GM10248 (cell line): ENCODE measurements around the gene ENO3.
A peak's percentile ranks its signal among the peaks of the same experiment; 100 is the strongest.
"Not testable (repeated sequence)": the region's sequence is repeated elsewhere in the genome, so short reads cannot be mapped to it uniquely, and the experiment has no call there.

Experiments used
- CTCF ChIA-PET: fragments of 300-600 bp; sonication (Branson Sonifier 250); formaldehyde crosslinking; extraction: SDS; loops from one replicate; lab custom pipeline; 2021; ENCODE audit warnings: antibody characterized with exemption; lab: Yijun Ruan, JAX
- POLR2A ChIA-PET: fragments of 350-650 bp; sonication (Branson Sonifier 250); formaldehyde crosslinking; extraction: SDS; loops from one replicate; lab custom pipeline; 2020; ENCODE audit warnings: antibody characterized with exemption; lab: Yijun Ruan, JAX
- DNase-seq: peaks from one replicate; pipeline ENCODE4 v3.0.0; 2012; ENCODE audit errors: extremely low spot score
- TF ChIP-seq, protein P1 (sequence below): IDR thresholded peaks from 2 replicates; pipeline ENCODE4 v1.5.1; 2012; ENCODE audit warnings: mild to moderate bottlenecking, low read depth; ENCODE audit errors: extremely low read depth, missing control alignments, control extremely low read depth

ENO3 gene

DNA sequence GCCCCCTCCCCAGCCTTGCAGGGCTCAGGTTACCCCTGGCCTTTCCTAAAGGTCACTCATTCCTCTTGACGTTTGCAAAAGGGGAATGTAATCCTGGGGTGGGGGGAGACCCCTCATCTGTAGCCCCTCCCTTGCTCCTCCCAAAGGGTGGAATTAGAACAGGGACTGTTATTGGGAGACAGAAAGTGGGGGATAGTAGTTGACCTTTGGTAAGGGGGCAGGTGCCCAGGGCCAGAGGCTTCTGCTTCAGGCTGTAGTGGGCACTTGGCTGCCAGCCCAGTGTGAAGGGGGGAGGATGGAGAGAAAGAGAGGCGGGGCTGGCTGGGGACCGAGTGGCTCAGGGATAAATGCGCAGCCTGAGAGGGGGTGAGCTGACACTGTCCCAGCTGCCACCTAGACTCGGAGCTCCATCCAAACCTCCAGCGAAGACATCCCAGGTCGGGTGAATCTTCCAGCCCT, at the start of gene ENO3:
TSS of gene ENO3 (plus strand) at position 374 of the 459 bp plus-strand sequence. CDS start 711 bp downstream, outside the sequence.
- no peak for DNase-seq
- TF ChIP-seq, protein P1, sequence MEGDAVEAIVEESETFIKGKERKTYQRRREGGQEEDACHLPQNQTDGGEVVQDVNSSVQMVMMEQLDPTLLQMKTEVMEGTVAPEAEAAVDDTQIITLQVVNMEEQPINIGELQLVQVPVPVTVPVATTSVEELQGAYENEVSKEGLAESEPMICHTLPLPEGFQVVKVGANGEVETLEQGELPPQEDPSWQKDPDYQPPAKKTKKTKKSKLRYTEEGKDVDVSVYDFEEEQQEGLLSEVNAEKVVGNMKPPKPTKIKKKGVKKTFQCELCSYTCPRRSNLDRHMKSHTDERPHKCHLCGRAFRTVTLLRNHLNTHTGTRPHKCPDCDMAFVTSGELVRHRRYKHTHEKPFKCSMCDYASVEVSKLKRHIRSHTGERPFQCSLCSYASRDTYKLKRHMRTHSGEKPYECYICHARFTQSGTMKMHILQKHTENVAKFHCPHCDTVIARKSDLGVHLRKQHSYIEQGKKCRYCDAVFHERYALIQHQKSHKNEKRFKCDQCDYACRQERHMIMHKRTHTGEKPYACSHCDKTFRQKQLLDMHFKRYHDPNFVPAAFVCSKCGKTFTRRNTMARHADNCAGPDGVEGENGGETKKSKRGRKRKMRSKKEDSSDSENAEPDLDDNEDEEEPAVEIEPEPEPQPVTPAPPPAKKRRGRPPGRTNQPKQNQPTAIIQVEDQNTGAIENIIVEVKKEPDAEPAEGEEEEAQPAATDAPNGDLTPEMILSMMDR: no peak
- POLR2A ChIA-PET: interaction anchor here (4.4 kb wide), 1 partner anchor 16 kb away, joined by 34 read pairs; the partner anchor contains the start of gene SPAG7
- CTCF ChIA-PET: interaction anchor here (2.0 to 3.8 kb wide), 4 partner anchors 11 to 112 kb away, joined by 5 to 12 read pairs (median 12); partner anchors contain the start of gene CAMTA2

DNA sequence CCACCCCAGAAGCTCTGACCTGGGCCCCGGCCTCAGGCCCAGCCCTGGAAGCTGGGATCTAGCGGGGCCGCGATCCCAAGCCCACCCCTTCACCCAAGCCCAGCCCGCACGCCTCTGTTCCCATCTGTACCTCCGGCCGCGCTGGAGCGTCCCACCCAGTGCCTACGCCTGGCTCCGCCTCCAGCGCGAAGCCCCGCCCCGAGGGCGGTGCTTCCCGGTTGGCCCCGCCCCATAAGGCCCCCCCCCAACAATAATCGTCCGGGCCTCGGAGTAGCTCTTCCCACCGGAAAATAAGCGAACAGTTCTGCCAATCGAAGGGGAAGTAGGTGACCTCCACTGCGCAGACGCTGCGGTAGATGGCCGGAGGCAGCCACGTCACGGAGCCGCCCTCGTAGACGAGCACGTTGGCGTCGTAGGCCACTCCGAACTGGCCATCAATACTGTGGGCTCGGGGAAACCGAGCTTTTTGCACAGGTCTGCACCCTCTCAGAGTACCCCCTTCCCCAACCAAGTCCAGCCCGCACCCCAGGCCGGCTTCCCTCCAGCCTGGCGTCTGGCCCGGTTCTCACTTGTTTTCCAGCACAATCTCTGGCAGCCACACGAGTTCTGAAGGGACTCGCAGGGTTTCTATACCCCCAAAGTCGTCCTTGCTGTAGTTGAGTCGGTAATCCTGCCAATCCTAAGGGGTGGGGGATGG, 49.1 kb upstream of the ENO3 start:
- ChIA-PET CTCF (interaction anchor here (1.6 to 3.0 kb wide), 6 partner anchors 16 to 194 kb away, joined by 4 to 7 read pairs (median 5); partner anchors contain the start of genes GLTPD2 and SPAG7), POLR2A (interaction anchor here (0.6 kb wide), 1 partner anchor 341 kb away, joined by 3 read pairs; no protein-coding TSS in a partner anchor)
- TF ChIP-seq, protein P1: no peak
- DNase-seq: peak; percentile 57

DNA sequence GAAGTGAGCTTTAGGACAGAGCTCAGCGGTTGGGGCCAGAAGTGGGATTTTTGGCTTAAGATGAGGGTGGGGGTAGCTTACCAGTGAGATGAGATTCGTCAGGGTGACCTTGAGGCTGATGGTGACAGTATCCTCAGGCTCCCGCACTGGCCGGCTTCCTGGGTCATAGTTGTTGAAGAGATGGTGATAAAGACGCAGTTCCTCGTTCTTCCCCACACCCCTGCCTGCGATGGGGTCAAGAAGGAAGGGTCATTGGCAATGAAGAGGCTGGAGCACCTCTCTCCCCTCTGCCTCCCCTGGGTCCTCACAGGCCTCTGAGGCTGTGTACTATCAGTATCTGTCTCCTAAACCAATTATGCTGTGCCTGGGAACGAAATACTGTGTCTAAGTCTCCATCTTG, 48.4 kb upstream of the ENO3 start:
- DNase-seq: no peak
- ChIA-PET CTCF (interaction anchor here (0.9 to 3.0 kb wide), 15 partner anchors 11 to 336 kb away, joined by 3 to 9 read pairs (median 4); partner anchors contain the start of genes GLTPD2 and SPAG7), POLR2A (no interaction called here)

DNA sequence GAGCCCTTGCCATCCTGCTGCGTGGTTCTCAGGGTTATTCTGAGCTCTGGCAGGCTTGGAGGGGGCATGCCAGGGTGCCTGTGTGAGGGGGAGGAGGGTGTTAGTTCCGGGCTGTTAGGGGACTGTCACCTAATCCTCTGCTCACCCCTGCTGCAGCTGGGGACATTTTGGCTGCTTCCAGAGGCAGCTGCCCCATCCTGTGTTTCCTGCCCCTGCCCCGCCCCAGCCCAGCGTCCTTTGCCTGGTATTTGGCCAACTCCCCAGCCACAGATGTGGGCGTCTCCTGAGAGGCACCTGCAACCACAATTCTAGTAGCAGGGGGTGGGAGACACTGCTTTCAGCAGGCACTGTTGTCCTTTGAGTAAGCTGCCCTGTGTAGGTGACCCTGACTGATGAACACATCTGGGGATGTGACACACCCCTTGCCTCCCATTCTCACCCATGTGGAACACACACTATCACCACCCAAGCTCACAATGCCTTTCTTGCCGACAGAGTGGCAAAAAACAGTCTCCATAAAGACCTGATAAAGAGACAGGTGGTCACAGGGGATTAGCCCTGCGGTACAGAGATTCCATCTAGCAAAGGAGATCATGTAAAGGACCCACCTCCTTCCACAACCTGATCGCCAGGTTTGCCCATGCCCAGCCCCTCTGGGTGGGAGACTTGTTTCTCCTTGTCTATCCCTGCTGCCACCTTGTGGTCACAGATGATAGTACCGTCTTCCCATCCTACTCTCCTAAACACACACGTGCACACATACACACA, 47.7 kb upstream of the ENO3 start, which contains the start of gene CHRNE:
TSS of gene CHRNE (minus strand) at position 48 of the 768 bp plus-strand sequence. CDS start at position 13, 35 bp downstream.
- POLR2A ChIA-PET: no interaction called here

More for the DNA sequence above, 48.4 kb upstream of the ENO3 start:
- TF ChIP-seq, protein P1: no peak

DNA sequence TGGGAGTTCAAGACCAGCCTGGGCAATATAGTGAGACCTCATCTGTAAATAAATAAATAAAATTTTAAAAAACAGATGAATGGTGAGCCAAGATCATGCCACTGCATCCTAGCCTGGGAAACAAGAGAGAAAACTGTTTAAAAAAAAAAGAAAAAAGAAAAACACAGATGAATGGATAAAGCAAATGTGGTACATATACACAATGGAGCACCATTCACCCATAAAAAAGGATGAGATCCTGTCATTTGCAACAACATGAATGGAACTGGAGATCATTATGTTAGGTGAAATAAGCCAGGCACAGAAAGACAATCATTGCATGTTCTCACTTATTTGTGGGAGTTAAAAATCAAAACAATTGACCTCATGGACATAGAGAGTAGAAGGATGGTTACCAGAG, 44.3 kb upstream of the ENO3 start:
- CTCF ChIA-PET: interaction anchor here (1.0 to 1.4 kb wide), 2 partner anchors 50 to 155 kb away, joined by 3 to 4 read pairs; no protein-coding TSS in a partner anchor

More for the DNA sequence above, 47.7 kb upstream of the ENO3 start, which contains the start of gene CHRNE:
- TF ChIP-seq, protein P1: peak; percentile 72
- CTCF ChIA-PET: interaction anchor here (0.7 to 3.0 kb wide), 18 partner anchors 10 to 349 kb away, joined by 3 to 9 read pairs (median 4); partner anchors contain the start of genes GLTPD2, MYBBP1A and SPAG7
- DNase-seq: peak; percentile 61

DNA sequence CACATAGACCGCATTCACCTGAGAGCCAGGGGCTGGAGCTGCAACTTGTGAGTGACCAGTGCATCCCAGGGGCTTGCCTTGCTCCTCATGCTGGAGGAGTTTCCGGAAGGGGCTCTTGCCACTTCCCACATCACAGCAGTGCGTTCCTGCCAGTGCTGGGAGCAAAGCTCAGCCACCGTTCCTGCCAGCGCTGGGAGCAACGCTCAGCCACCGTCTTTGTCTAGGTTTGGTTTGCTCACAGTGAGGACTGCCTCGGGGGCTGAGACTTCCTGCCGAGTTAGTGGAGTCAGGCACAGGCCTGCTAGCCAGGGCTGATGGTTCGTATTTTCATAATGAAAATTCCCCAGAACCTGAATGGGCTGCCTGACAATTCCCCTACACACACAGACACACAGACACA, 42.6 kb upstream of the ENO3 start:
- TF ChIP-seq, protein P1: no peak
- POLR2A ChIA-PET: interaction anchor here (0.6 kb wide), 1 partner anchor 97 kb away, joined by 3 read pairs; no protein-coding TSS in a partner anchor
- CTCF ChIA-PET: interaction anchor here (0.6 to 2.6 kb wide), 35 partner anchors 9 to 531 kb away, joined by 3 to 30 read pairs (median 5); partner anchors contain the start of genes ARRB2, C17orf107, C1QBP and GLTPD2
- DNase-seq: no peak

More for the DNA sequence above, 44.3 kb upstream of the ENO3 start:
- DNase-seq, POLR2A ChIA-PET: not testable (repeated sequence)
